HG03342 (cell line): ENCODE results near the gene VPS13D.

ENCODE experiments used
- ATAC-seq: cut with Tn5 transposase; IDR thresholded peaks from one replicate; pipeline ENCODE4 v1.9.1; 2021; ENCODE audit warnings: mild to moderate bottlenecking, moderate library complexity; ENCODE audit not compliant: unreplicated experiment

Gene VPS13D

DNA sequence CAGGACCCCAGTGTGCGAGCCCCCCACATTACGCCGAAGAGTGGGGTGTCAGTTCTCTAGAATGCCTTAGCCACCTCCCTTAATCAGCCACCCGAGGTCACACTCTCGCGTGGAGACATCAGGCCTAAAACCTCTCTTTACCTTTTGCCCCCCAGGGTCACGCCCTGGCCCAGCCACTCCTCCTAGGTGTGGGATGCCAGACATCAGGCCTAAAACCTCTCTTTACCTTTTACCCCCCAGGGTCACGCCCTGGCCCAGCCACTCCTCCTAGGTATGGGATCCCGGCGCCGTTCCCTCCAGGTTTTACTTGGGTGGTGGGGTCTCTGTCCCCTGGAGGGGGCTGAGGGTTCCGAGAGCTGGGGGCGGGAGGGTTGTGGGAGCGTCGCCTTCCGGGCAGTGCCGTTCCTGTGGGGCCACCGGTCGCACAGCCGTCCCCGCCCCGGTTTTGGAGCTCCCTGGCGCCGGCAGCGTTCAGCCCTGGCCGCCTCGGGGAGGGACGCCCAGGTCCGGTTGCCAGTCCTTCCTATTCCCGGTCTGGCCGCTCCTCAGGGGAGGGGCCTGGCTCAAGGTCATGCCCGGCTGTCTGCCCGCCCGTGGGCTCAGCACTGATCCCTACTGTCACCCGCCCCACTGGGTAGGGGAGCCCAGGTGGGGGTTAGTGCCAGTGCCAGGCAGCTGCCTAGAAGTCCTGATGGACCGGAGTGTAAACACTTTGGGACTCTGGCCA, 882 bp downstream of the VPS13D start:
- peak; percentile 28 for ATAC-seq

DNA sequence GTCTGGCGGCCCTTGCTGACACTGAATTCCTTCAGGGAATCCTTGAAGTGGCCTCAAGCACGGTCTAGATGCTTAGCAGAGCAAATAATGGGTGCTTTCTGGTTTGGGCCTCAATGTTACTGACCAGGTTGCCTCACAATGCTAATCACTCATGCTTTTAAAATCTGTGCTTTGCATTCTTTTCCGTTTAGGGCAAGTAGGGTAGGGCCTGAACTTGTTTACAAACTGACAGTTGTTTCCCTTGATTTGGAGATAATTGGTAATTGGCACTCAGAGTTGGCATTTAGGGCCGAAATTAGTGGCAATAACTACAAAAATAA, 1.4 kb downstream of the VPS13D start:
- ATAC-seq = no peak

GRCh38 chr1:12232221-12232620, 2.4 kb downstream of the VPS13D start:
- no peak for ATAC-seq

- ATAC-seq = no peak
These were observed 14.2 kb downstream of the VPS13D start for GRCh38 chr1:12244078-12244477.

GRCh38 chr1:12244585-12244984, 14.8 kb downstream of the VPS13D start:
- no peak for ATAC-seq

- no peak for ATAC-seq
These were observed 15.3 kb downstream of the VPS13D start for GRCh38 chr1:12245116-12245515.

GRCh38 chr1:12245733-12246132, 15.9 kb downstream of the VPS13D start:
- ATAC-seq = no peak

GRCh38 chr1:12246584-12246983, 16.8 kb downstream of the VPS13D start:
- no peak for ATAC-seq

- no peak for ATAC-seq
These were observed 19.4 kb downstream of the VPS13D start for GRCh38 chr1:12249181-12249580.

- no peak for ATAC-seq
These were observed 19.9 kb downstream of the VPS13D start for GRCh38 chr1:12249748-12250147.

DNA sequence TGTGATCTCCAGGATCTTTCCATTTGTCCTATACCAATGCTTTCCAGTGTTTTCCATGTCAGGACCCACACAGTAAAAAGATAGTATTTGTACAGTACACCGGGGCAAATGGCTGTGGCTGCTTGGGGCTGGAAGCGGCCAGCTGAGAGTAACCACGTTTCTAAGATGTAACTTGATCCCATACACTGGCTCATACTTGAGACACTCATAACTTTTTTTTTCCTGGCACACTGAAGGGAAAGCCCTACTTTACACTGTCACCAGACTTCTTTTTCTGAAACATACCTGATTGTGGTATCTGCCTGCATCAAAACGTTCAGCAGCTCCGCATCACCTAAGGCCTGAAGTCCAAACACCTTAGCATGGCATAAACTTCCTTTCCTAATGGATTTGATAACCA, 21.6 kb downstream of the VPS13D start:
- ATAC-seq = no peak

DNA sequence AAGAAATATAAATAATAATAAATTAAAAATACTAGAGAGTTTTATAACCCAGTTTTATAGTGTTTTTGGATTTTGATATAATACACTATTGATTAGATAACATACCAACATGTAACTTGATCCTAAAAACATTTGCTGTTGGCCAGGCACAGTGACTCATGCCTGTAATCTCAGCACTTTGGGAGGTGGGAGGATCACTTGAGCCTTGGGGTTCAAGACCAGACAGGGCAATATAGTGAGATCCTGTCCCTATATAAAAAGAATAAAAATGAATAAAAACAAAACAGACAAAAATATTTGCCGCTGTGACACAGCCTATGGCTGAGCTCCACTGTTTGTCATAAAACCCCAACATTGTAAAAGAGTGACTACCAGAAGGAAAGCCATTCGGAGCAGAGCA, 26.1 kb downstream of the VPS13D start:
- no peak for ATAC-seq

- no peak for ATAC-seq
These were observed 28.4 kb downstream of the VPS13D start for GRCh38 chr1:12258272-12258671.

GRCh38 chr1:12269351-12269750, 39.5 kb downstream of the VPS13D start:
- no peak for ATAC-seq

- ATAC-seq = no peak
These were observed 41.2 kb downstream of the VPS13D start for GRCh38 chr1:12271033-12271432.

GRCh38 chr1:12272770-12273169, 42.9 kb downstream of the VPS13D start:
- no peak for ATAC-seq

DNA sequence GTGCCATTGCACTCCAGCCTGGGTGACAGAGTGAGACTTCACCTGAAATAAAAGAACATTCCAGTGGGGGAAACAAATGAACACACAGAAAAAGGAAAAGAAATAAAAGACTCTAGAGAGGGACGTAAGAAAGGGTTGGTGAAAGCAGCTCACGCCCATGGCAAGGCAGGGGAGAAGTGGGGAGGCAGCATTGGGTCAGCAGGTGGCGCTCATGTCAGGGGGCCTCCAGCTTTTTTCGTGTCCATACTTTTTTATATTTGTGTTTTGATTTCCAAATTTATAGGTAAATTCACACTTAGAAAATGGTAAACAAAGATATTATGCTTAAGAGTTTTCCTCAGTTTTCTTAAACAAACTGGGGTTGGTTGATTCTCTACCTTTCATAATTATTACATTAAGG, 45.5 kb downstream of the VPS13D start:
- no peak for ATAC-seq

- ATAC-seq = no peak
These were observed 46.4 kb downstream of the VPS13D start for GRCh38 chr1:12276225-12276624.

- no peak for ATAC-seq
These were observed 49.2 kb downstream of the VPS13D start for GRCh38 chr1:12279003-12279402.

DNA sequence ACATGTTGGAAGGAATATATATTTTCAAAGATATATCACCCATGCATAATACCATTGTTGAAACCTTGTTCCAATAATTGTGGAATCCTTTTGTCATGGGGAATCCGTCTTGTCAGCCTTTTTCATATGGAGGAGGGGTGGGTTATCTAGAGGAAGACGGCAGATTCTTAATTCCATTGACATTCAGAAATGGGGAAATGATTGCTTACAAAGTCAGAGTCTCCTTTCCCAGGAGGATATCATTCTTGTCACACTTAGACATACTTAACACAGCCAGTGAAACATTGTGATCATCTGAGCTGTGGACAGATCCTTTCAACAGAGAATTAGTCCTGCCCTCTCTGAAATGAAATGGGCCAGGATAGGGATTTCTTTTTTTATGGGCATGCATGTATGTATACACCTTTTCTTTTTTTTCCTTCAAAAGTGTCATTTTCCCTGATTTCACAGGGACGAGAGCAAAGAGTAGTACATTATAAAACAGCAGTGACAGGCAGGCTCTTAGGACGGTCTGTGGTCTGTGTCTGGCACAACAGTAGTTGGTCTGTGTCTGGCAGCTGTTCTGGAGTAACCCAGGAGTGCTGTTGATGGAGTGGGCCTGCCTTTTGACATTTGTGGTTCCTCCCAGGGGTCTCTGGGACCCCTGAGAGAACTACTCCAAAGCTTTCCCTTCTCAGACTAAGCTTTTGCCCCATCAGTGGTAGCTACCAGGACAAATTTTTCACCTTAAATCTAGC, 50.1 kb downstream of the VPS13D start:
- no peak for ATAC-seq

- ATAC-seq = no peak
These were observed 52.3 kb downstream of the VPS13D start for GRCh38 chr1:12282142-12282541.

DNA sequence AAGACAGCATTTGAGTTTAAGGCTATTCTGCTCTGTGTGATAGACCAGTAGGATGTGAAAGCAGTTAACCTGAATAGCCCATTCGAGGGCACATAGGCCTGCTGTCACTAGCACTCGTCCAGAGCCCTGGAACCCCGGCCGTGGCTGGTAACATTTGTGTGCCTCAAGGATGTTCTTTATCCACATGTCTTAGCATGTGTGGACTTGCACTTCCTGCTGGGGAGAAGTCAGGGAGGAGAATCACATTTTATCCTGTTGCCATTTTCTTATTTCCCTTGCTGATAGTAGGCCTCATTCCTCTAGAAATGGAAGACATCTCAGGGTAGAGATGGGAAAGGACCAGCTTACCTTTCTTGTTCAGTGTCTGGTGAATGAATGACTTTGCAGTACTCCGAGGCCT, 54.7 kb downstream of the VPS13D start:
- no peak for ATAC-seq
